ENCODE data around the gene BMPR1A. TPM values are rescaled to one million over a fixed set of nuclear protein-coding genes. Genes with fewer than 3 reads are reported as not detected.

BMPR1A gene
- total and polyA plus RNA-seq, 2 of the 13 experiments (the other 11 are each of a cell fraction or from before 2014, with no cell fraction given): 17.8 to 44.2 TPM

- TF ChIP-seq ZNF646 (CRISPR knock-in tag; IDR thresholded peaks at IDR 0.05) (no peak), ZNF33A (CRISPR knock-in tag; IDR thresholded peaks at IDR 0.05; ENCODE audit: borderline replicate concordance) (peak; percentile 65; the same call in 1 of the 2 replicates), ZUFSP (CRISPR knock-in tag; IDR thresholded peaks at IDR 0.05; ENCODE audit: borderline replicate concordance) (no peak), ZSCAN21 (CRISPR knock-in tag; IDR thresholded peaks at IDR 0.05; ENCODE audit: borderline replicate concordance) (no peak), EEA1 (CRISPR knock-in tag; IDR thresholded peaks at IDR 0.05; ENCODE audit: borderline replicate concordance) (no peak), ZNF672 (CRISPR knock-in tag; IDR thresholded peaks at IDR 0.05) (no peak), SNAPC5 (CRISPR knock-in tag; IDR thresholded peaks at IDR 0.05; ENCODE audit: borderline replicate concordance) (no peak), ZNF580 (CRISPR knock-in tag; IDR thresholded peaks at IDR 0.05; ENCODE audit: borderline replicate concordance, low read depth) (no peak), SATB2 (CRISPR knock-in tag; IDR thresholded peaks at IDR 0.05) (no peak), THAP8 (CRISPR knock-in tag; IDR thresholded peaks at IDR 0.05; ENCODE audit: borderline replicate concordance) (no peak), CREB3 (CRISPR knock-in tag; IDR thresholded peaks at IDR 0.05) (no peak), ZNF768 (CRISPR knock-in tag; IDR thresholded peaks at IDR 0.05) (no peak), ZBTB3 (CRISPR knock-in tag; IDR thresholded peaks at IDR 0.05; ENCODE audit: borderline replicate concordance, low read depth) (no peak), MEF2D (CRISPR knock-in tag; IDR thresholded peaks at IDR 0.05) (peak; percentile 84)
Observed at GRCh38 chr10:86775056-86775869, 18.8 kb downstream of the BMPR1A start (continued).

Measured in HepG2 (cell line).